Breast epithelium (tissue), 4 donors: ENCODE data around the gene SARS1. TPM values are rescaled to one million over a fixed set of nuclear protein-coding genes. Genes with fewer than 3 reads are reported as not detected.

Experiments used
- DNase-seq, 2 donors: peaks; one replicate each; pipeline ENCODE4 v3.0.0-alpha.2; 2019; ENCODE audit warnings: low spot score in 2 of 2
- H3K27ac ChIP-seq, 2 donors: fragments of 200-600 bp; sonication (generic) in 1 of 2; one replicate each; pipeline ENCODE4 v1.5.1; 2016 to 2019; ENCODE audit warnings: mild to moderate bottlenecking in 1 of 2
- H3K27me3 ChIP-seq, 2 donors: fragments of 200-600 bp; sonication (generic) in 1 of 2; one replicate each; pipeline versions ENCODE4 v1.5.1 to v1.6.0; 2017 to 2019; ENCODE audit warnings: control low read depth in 1 of 2, mild to moderate bottlenecking in 1 of 2
- H3K36me3 ChIP-seq: fragments of 200-600 bp; one replicate; pipeline ENCODE4 v1.5.1; 2019
- H3K4me1 ChIP-seq, 2 donors: fragments of 200-600 bp; sonication (generic); one replicate each; pipeline ENCODE4 v1.5.1; 2016 to 2019; ENCODE audit warnings: control low read depth in 1 of 2
- H3K4me3 ChIP-seq, 3 donors: fragments of 200-600 bp; sonication (generic); 1 replicate in 2 of 3; 2 replicates in 1 of 3; pipeline ENCODE4 v1.5.1; 2016 to 2019; ENCODE audit warnings: mild to moderate bottlenecking in 3 of 3, moderate library complexity in 2 of 3
- H3K9me3 ChIP-seq, 2 donors: fragments of 200-600 bp; sonication (generic) in 1 of 2; one replicate each; pipeline ENCODE4 v1.5.1; 2016 to 2019; ENCODE audit warnings: control low read depth in 1 of 2
- CTCF ChIP-seq, 3 donors: fragments of 450-650 bp; IDR thresholded peaks; one replicate each; pipeline ENCODE4 v1.5.1; 2016 to 2017; ENCODE audit warnings: antibody characterized with exemption in 3 of 3, mild to moderate bottlenecking in 3 of 3, moderate library complexity in 3 of 3
- POLR2A ChIP-seq: fragments of 450-650 bp; IDR thresholded peaks from one replicate; pipeline ENCODE4 v1.6.1; 2016; ENCODE audit warnings: antibody characterized with exemption, mild to moderate bottlenecking, moderate library complexity
- POLR2AphosphoS5 ChIP-seq, 3 donors: sonication (generic); formaldehyde crosslinking; IDR thresholded peaks; one replicate each; pipeline ENCODE4 v1.6.1; 2017; ENCODE audit warnings: antibody characterized with exemption in 3 of 3
- intact Hi-C: fragments of 100-400 bp; cut with DNase I; formaldehyde crosslinking; loops from one replicate; pipeline ENCODE4 v1.15.1; 2023; ENCODE audit warnings: low total_unique reads
- total RNA-seq, 3 donors: library from RNA; depleted of rRNA; stranded (reverse); fragments of >200 nt; gene quantifications; one replicate each; pipeline ENCODE4 v1.1.0, GENCODE V29; 2016

SARS1 gene
- total RNA-seq, 3 donors from 2014 or later, result 146 to 172 (median 161) TPM

GRCh38 chr1:109183058-109183738 is 30.5 kb upstream of the SARS1 start:
- H3K4me3 ChIP-seq, result no peak overlapping the region
- no peak for DNase-seq
- no peaks in the 10 kb centered on the region for H3K27me3 ChIP-seq
- intact Hi-C loops, result no loop called here
- no peak for TF ChIP-seq CTCF (IDR thresholded peaks at IDR 0.05)
- no peak for TF ChIP-seq POLR2A
- TF ChIP-seq POLR2AphosphoS5 (IDR thresholded peaks at IDR 0.05), result no peak
- no peaks in the 10 kb centered on the region for H3K36me3 ChIP-seq
- no peaks in the 10 kb centered on the region for H3K9me3 ChIP-seq
- no peak overlapping the region for H3K27ac ChIP-seq
- peaks cover 0 to 6% of the 10 kb centered on the region in 2 donors for H3K4me1 ChIP-seq

GRCh38 chr1:109184687-109185086 is 29.0 kb upstream of the SARS1 start:
- Histone ChIP-seq H3K4me1 (peaks cover 0 to 6% of the 10 kb centered on the region in 2 donors), H3K27me3 (no peaks in the 10 kb centered on the region), H3K4me3 (no peak overlapping the region), H3K36me3 (no peaks in the 10 kb centered on the region), H3K27ac (peak overlapping the region; percentile 77 to 86), H3K9me3 (no peaks in the 10 kb centered on the region)
- peak in 1 of 2 donors; percentile 40 for DNase-seq
- no peak for TF ChIP-seq CTCF (IDR thresholded peaks at IDR 0.05)
- no peak for TF ChIP-seq POLR2A
- no peak for TF ChIP-seq POLR2AphosphoS5 (IDR thresholded peaks at IDR 0.05)
- intact Hi-C loops, result no loop called here

- H3K9me3 ChIP-seq, result no peaks in the 10 kb centered on the region
- no peak for TF ChIP-seq POLR2A
- no peak for TF ChIP-seq POLR2AphosphoS5 (IDR thresholded peaks at IDR 0.05)
- TF ChIP-seq CTCF (IDR thresholded peaks at IDR 0.05), result no peak
- DNase-seq, result peak; percentile 60 to 65
- H3K4me3 ChIP-seq, result no peak overlapping the region
- H3K4me1 ChIP-seq, result peaks cover 0 to 6% of the 10 kb centered on the region in 2 donors
- intact Hi-C loops, result no loop called here
- H3K27ac ChIP-seq, result peak overlapping the region; percentile 77 to 86
- no peaks in the 10 kb centered on the region for H3K36me3 ChIP-seq
- H3K27me3 ChIP-seq, result no peaks in the 10 kb centered on the region
Observed at GRCh38 chr1:109185357-109185756, 28.4 kb upstream of the SARS1 start.

- Histone ChIP-seq H3K4me3 (no peak overlapping the region), H3K4me1 (peaks cover 0 to 6% of the 10 kb centered on the region in 2 donors), H3K9me3 (no peaks in the 10 kb centered on the region), H3K27ac (peak overlapping the region; percentile 77 to 86), H3K27me3 (no peaks in the 10 kb centered on the region), H3K36me3 (no peaks in the 10 kb centered on the region)
- DNase-seq, result no peak
- TF ChIP-seq POLR2AphosphoS5 (IDR thresholded peaks at IDR 0.05) (no peak), CTCF (IDR thresholded peaks at IDR 0.05) (no peak)
- intact Hi-C loops, result no loop called here
Observed at GRCh38 chr1:109185990-109186732, 27.6 kb upstream of the SARS1 start.

GRCh38 chr1:109186733-109187086 is 27.0 kb upstream of the SARS1 start:
- TF ChIP-seq CTCF (IDR thresholded peaks at IDR 0.05) (no peak), POLR2AphosphoS5 (IDR thresholded peaks at IDR 0.05) (no peak), POLR2A (no peak)
- H3K36me3 ChIP-seq, result no peaks in the 10 kb centered on the region
- peak overlapping the region; percentile 77 to 86 for H3K27ac ChIP-seq
- intact Hi-C loops, result no loop called here
- no peak for DNase-seq
- H3K9me3 ChIP-seq, result no peaks in the 10 kb centered on the region
- H3K4me1 ChIP-seq, result peaks cover 0 to 6% of the 10 kb centered on the region in 2 donors
- H3K27me3 ChIP-seq, result no peaks in the 10 kb centered on the region
- no peak overlapping the region for H3K4me3 ChIP-seq
